GM23248 (cell line): ENCODE measurements around the gene LUC7L.

Source experiments
- EZH2 ChIP-seq: fragments of 200-600 bp; sonication (generic); IDR thresholded peaks from 2 replicates; pipeline ENCODE4 v1.6.1; 2018; ENCODE audit warnings: antibody characterized with exemption, mild to moderate bottlenecking; ENCODE audit not compliant: insufficient read depth, poor library complexity, severe bottlenecking
- EZH2phosphoT487 ChIP-seq: fragments of 200-600 bp; sonication (generic); IDR thresholded peaks from 2 replicates; pipeline ENCODE4 v1.6.1; 2018; ENCODE audit warnings: antibody characterized with exemption, moderate library complexity, mild to moderate bottlenecking, low read depth; ENCODE audit not compliant: insufficient read depth

- TF ChIP-seq EZH2 = no peak
- no peak for TF ChIP-seq EZH2phosphoT487
Measured at GRCh38 chr16:168424-168823, 60.8 kb downstream of the LUC7L start.
